GM21447 (cell line): ENCODE results near the gene AIFM3.
"Not testable (repeated sequence)": the region's sequence is repeated elsewhere in the genome, so short reads cannot be mapped to it uniquely, and the experiment has no call there.

Experiments
- ATAC-seq: cut with Tn5 transposase; IDR thresholded peaks from one replicate; pipeline ENCODE4 v1.9.1; 2021; ENCODE audit not compliant: unreplicated experiment

AIFM3 gene

GRCh38 chr22:20966883-20967696 is at the start of gene AIFM3:
AIFM3 (plus strand) TSS chr22:20967255; CDS start chr22:20967945, 690 bp downstream.
- ATAC-seq: no peak

- no peak for ATAC-seq
Observed at GRCh38 chr22:20918663-20919218, 48.3 kb upstream of the AIFM3 start.

- no peak for ATAC-seq
Observed at GRCh38 chr22:20919718-20920117, 47.3 kb upstream of the AIFM3 start.

- no peak for ATAC-seq
Observed at GRCh38 chr22:20920881-20921203, 46.2 kb upstream of the AIFM3 start.

GRCh38 chr22:20922141-20922751 is 44.8 kb upstream of the AIFM3 start:
- no peak for ATAC-seq

GRCh38 chr22:20926243-20926642 is 40.8 kb upstream of the AIFM3 start:
- no peak for ATAC-seq

GRCh38 chr22:20927940-20928572 is 39.0 kb upstream of the AIFM3 start:
- no peak for ATAC-seq

GRCh38 chr22:20928573-20928967 is 38.5 kb upstream of the AIFM3 start:
- no peak for ATAC-seq

GRCh38 chr22:20930004-20930403 is 37.1 kb upstream of the AIFM3 start:
- ATAC-seq: no peak

GRCh38 chr22:20930435-20930834 is 36.6 kb upstream of the AIFM3 start:
- ATAC-seq: not testable (repeated sequence)

- ATAC-seq: no peak
Observed at GRCh38 chr22:20931126-20931654, 35.9 kb upstream of the AIFM3 start.

GRCh38 chr22:20933910-20934309 is 33.1 kb upstream of the AIFM3 start:
- ATAC-seq: no peak

GRCh38 chr22:20935049-20935448 is 32.0 kb upstream of the AIFM3 start:
- ATAC-seq: not testable (repeated sequence)

GRCh38 chr22:20935780-20936539 is 31.1 kb upstream of the AIFM3 start:
- ATAC-seq: not testable (repeated sequence)

- no peak for ATAC-seq
Observed at GRCh38 chr22:20937031-20937793, 29.8 kb upstream of the AIFM3 start.

GRCh38 chr22:20937794-20938671 is 29.0 kb upstream of the AIFM3 start:
- no peak for ATAC-seq

GRCh38 chr22:20939457-20940185 is 27.4 kb upstream of the AIFM3 start:
- not testable (repeated sequence) for ATAC-seq

- no peak for ATAC-seq
Observed at GRCh38 chr22:20940186-20940651, 26.8 kb upstream of the AIFM3 start.
